Panc1 (cell line): ENCODE results near the gene PRKD2. TPM values are rescaled to one million over a fixed set of nuclear protein-coding genes. Genes with fewer than 3 reads are reported as not detected.

ENCODE experiments used
- ATAC-seq: fragments of 200-7000 bp; cut with Tn5 transposase; 2 replicates; pipeline ENCODE4 v1.9.1; 2020; ENCODE audit warnings: mild to moderate bottlenecking, moderate library complexity
- BruUV-seq: library from RNA; stranded (reverse); fragments of 400-500 nt; replicated peaks from 2 replicates; lab custom pipeline; 2021; lab: Mats Ljungman, UMichigan
- CTCF ChIA-PET: fragments of 300-600 bp; sonication (Branson Sonifier 250); formaldehyde crosslinking; loops from one replicate; lab custom pipeline; 2022; ENCODE audit warnings: antibody characterized with exemption; lab: Charles Lee
- POLR2A ChIA-PET: fragments of 300-600 bp; sonication (Branson Sonifier 250); formaldehyde crosslinking; loops from one replicate; lab custom pipeline; 2022; ENCODE audit warnings: antibody characterized with exemption; lab: Charles Lee
- DNase-seq: peaks from one replicate; pipeline ENCODE4 v3.0.0-alpha.2; 2010; ENCODE audit warnings: low read depth, low spot score
- H3K27ac ChIP-seq: 2 replicates; pipeline ENCODE4 v1.5.1; 2011; ENCODE audit warnings: mild to moderate bottlenecking, low read length, inconsistent platforms
- H3K27me3 ChIP-seq: fragments of 200-500 bp; sonication (Bioruptor generic); 2 replicates; pipeline ENCODE4 v1.6.0; 2014; ENCODE audit warnings: low read length, inconsistent platforms; ENCODE audit not compliant: control insufficient read depth, insufficient read depth
- H3K36me3 ChIP-seq: fragments of 200-500 bp; sonication (Bioruptor generic); 2 replicates; pipeline ENCODE4 v1.5.1; 2014; ENCODE audit warnings: inconsistent platforms, mild to moderate bottlenecking, low read length, moderate library complexity; ENCODE audit not compliant: control insufficient read depth, insufficient read depth
- H3K4me1 ChIP-seq: 2 replicates; pipeline ENCODE4 v1.5.1; 2011; ENCODE audit warnings: inconsistent platforms, mild to moderate bottlenecking, low read length, moderate library complexity; ENCODE audit not compliant: control insufficient read depth, insufficient read depth
- H3K4me3 ChIP-seq, 2 experiments: 2 replicates each; pipeline ENCODE4 v1.5.1; 2011 to 2012; ENCODE audit warnings: low read depth in 2 of 2, low read length in 2 of 2, mild to moderate bottlenecking in 2 of 2, inconsistent platforms in 1 of 2, moderate library complexity in 1 of 2
- H3K9me3 ChIP-seq: fragments of 200-500 bp; sonication (Bioruptor generic); 2 replicates; pipeline ENCODE4 v1.5.1; 2014; ENCODE audit warnings: low read depth, mild to moderate bottlenecking, inconsistent platforms, low read length, moderate library complexity; ENCODE audit not compliant: control insufficient read depth, insufficient read depth
- CTCF ChIP-seq: fragments of 450-650 bp; IDR thresholded peaks from 2 replicates; pipeline ENCODE4 v1.5.1; 2017; ENCODE audit warnings: mild to moderate bottlenecking
- POLR2AphosphoS5 ChIP-seq: IDR thresholded peaks from 2 replicates; pipeline ENCODE4 v1.6.1; 2012; ENCODE audit warnings: mild to moderate bottlenecking, low read depth, low read length, moderate library complexity
- REST ChIP-seq, 2 experiments: IDR thresholded peaks; 2 replicates each; pipeline ENCODE4 v1.6.1; 2011 to 2012; ENCODE audit warnings: low read depth in 2 of 2, control low read depth in 1 of 2, low read length in 1 of 2, mild to moderate bottlenecking in 1 of 2, moderate library complexity in 1 of 2; ENCODE audit not compliant: insufficient read depth in 1 of 2
- SIN3A ChIP-seq: IDR thresholded peaks from 2 replicates; pipeline ENCODE4 v1.6.1; 2012; ENCODE audit warnings: low read depth, mild to moderate bottlenecking, low read length, moderate library complexity, borderline replicate concordance; ENCODE audit not compliant: insufficient read depth
- TCF7L2 ChIP-seq: IDR thresholded peaks from 2 replicates; pipeline ENCODE4 v1.6.1; 2011; ENCODE audit warnings: mild to moderate bottlenecking, low read depth, low read length, inconsistent platforms
- in situ Hi-C: cut with HindIII; loops from 2 replicates; pipeline ENCODE4 v1.10.0; 2016; ENCODE audit warnings: low sequenced_read_pairs, low pct_unique_long_range_greater_than_20kb
- intact Hi-C: fragments of 100-400 bp; cut with micrococcal nuclease; formaldehyde crosslinking; loops from one replicate; pipeline ENCODE4 v1.10.0; 2022; ENCODE audit not compliant: unreplicated experiment
- total RNA-seq: library from RNA; stranded (reverse); gene quantifications from one replicate; pipeline ENCODE4 v1.2.1, GENCODE V29; 2021; ENCODE audit not compliant: unreplicated experiment

PRKD2 gene
- total RNA-seq, 1 experiment from 2014 or later = 41.2 TPM

DNA sequence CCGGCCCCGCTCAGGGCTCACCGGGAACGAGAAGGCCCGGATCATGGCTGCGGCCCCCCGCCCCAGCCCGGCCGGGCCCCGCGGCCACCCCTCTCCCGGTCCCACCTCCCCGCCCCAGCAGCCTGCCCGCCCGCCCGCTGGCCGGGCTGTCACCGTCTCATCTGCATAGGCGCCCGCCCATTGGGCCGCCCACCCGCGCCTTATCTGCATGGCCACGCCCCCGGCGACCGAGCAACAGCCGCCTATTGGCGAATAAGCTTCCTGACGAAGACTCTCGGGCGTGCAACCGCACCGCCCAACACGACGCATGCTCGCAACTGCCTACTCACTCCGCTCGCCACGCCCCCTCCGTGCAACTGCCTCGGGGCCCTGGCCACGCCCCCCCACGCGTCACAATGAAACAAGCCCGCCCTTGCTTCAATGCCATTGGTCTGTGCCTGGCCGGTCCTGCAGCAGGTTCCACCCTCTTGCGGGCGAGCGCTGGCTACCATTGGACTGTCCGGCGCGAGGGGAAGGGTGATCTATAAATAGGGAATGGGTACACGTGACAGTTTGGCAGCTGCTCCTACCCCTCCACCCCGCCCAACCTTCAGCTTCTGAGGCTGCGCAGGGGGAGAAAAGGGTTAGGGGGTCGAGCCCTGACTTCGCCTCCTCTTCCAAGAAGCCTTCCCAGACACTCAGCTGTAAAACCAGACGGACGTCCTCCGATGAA is 55.7 kb downstream of the PRKD2 start, which contains the start of gene DACT3:
TSS of gene DACT3 (minus strand) at position 163 of the 712 bp plus-strand sequence. CDS start at position 45, 118 bp downstream.
- ChIA-PET CTCF (interaction anchor here (0.5 to 2.0 kb wide), 7 partner anchors 18 to 68 kb away, joined by 3 to 11 read pairs (median 9); no protein-coding TSS in a partner anchor), POLR2A (interaction anchor here (0.7 kb wide), 1 partner anchor 49 kb away, joined by 3 read pairs; no protein-coding TSS in a partner anchor)
- Histone ChIP-seq H3K9me3 (no peaks in the 10 kb centered on the region), H3K4me3 (peak within 1 kb of the TSS; percentile 49 to 65), H3K27me3 (no peaks in the 10 kb centered on the region), H3K36me3 (no peaks in the 10 kb centered on the region), H3K4me1 (peaks cover 7% of the 10 kb centered on the region), H3K27ac (0 out of 2 replicates have a peak within 1 kb of the TSS, but pooled peaks have one; percentile 29)
- TF ChIP-seq REST (IDR thresholded peaks at IDR 0.05; ENCODE audit: insufficient read depth in 1 of 2, low read depth in 2 of 2, low read length in 1 of 2) (no peak), SIN3A (no peak), CTCF (no peak), TCF7L2 (no peak), POLR2AphosphoS5 (no peak)
- intact Hi-C loops = no loop called here
- in situ Hi-C loops = no loop called here
- BruUV-seq = no TSS peak
- DNase-seq (peak; percentile 89), ATAC-seq (peak; percentile 95)

DNA sequence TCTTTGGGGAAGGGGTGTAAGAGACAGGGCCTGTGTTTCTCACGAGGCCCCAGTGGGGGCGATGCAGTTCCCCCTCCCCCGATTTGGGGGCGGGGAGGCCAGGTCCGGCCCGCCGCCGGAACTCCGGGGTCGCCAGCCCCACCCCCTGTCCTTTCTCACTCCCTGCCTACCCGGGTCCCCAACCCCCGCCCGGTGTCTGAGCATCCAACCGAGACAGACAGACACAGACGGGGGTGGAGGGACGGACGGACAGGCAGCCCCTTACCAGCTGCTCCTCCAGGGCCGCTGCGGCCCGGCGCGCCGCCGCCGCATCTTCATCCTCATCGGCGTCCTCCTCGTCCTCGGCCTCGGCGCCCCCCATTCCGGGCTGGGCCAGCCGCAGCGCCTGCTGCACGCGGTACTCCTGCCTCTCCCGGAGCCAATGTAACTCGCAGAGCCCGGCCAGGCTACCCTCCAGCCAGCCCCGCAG is 56.3 kb downstream of the PRKD2 start:
- DNase-seq = no peak
- H3K4me1 ChIP-seq = peaks cover 7% of the 10 kb centered on the region
- no peaks in the 10 kb centered on the region for H3K27me3 ChIP-seq
- peak; percentile 57 for ATAC-seq
- intact Hi-C loops = no loop called here
- H3K9me3 ChIP-seq = no peaks in the 10 kb centered on the region
- BruUV-seq = no TSS peak
- in situ Hi-C loops = no loop called here
- no peak for TF ChIP-seq TCF7L2
- no peak for TF ChIP-seq REST (IDR thresholded peaks at IDR 0.05; ENCODE audit: insufficient read depth in 1 of 2, low read depth in 2 of 2, low read length in 1 of 2)
- TF ChIP-seq CTCF = no peak
- TF ChIP-seq POLR2AphosphoS5 = no peak
- TF ChIP-seq SIN3A = 0 out of 2 replicates have a peak, but pooled peaks have one; percentile 48
- H3K36me3 ChIP-seq = no peaks in the 10 kb centered on the region
- peak overlapping the region; percentile 41 to 47 for H3K4me3 ChIP-seq
- ChIA-PET POLR2A (interaction anchor here (0.6 kb wide), 1 partner anchor 69 kb away, joined by 3 read pairs; no protein-coding TSS in a partner anchor), CTCF (interaction anchor here (0.5 to 2.0 kb wide), 3 partner anchors 33 to 67 kb away, joined by 4 to 10 read pairs (median 9); no protein-coding TSS in a partner anchor)
- no peak overlapping the region for H3K27ac ChIP-seq
